GM12878 (cell line): ENCODE measurements around the gene GAREM2. TPM values are rescaled to one million over a fixed set of nuclear protein-coding genes. Genes with fewer than 3 reads are reported as not detected.

Experiments used
- ATAC-seq: fragments of 200-7000 bp; cut with Tn5 transposase; 3 replicates; pipeline ENCODE4 v1.9.1; 2020; ENCODE audit warnings: mild to moderate bottlenecking, moderate library complexity
- BruUV-seq: library from RNA; stranded (reverse); fragments of 400-500 nt; replicated peaks from 2 replicates; lab custom pipeline; 2021; lab: Mats Ljungman, UMichigan
- CTCF ChIA-PET: fragments of 300-600 bp; sonication (Branson Sonifier 250); formaldehyde crosslinking; extraction: SDS; loops from one replicate; lab custom pipeline; 2021; ENCODE audit warnings: inconsistent platforms; lab: Yijun Ruan, JAX
- POLR2A ChIA-PET: fragments of 350-600 bp; formaldehyde crosslinking; extraction: SDS; loops from one replicate; lab custom pipeline; 2021; ENCODE audit warnings: inconsistent platforms; lab: Charles Lee
- RAD21 ChIA-PET: fragments of 300-600 bp; sonication (Branson Sonifier 250); formaldehyde crosslinking; loops from one replicate; lab custom pipeline; 2023; ENCODE audit warnings: antibody characterized with exemption; ENCODE audit not compliant: unreplicated experiment; lab: Charles Lee
- SMC1A ChIA-PET: fragments of 300-600 bp; sonication (Branson Sonifier 250); formaldehyde crosslinking; loops from one replicate; lab custom pipeline; 2023; ENCODE audit not compliant: unreplicated experiment, uncharacterized antibody; lab: Charles Lee
- DNase-seq: peaks from one replicate; pipeline ENCODE4 v3.0.0-alpha.2; 2011; ENCODE audit warnings: low read depth, low spot score
- FAIRE-seq: peaks from 3 replicates; lab custom pipeline; 2011; peaks lifted over from hg19 to GRCh38; lab: Jason Lieb, UNC
- H2AFZ ChIP-seq: 2 replicates; pipeline ENCODE4 v1.6.0; 2011; ENCODE audit warnings: low read depth, low read length, control low read depth; ENCODE audit not compliant: control insufficient read depth
- H3K27ac ChIP-seq: 2 replicates; pipeline ENCODE4 v1.5.1; 2011; ENCODE audit warnings: control low read depth; ENCODE audit not compliant: control insufficient read depth, insufficient read depth
- H3K27me3 ChIP-seq, 2 experiments: replicated peaks in 1 of 2; 2 replicates each; pipeline versions ENCODE4 v1.6.0 to v1.6.1; 2011; ENCODE audit warnings: low read length in 1 of 2; ENCODE audit not compliant: control insufficient read depth in 2 of 2, insufficient read depth in 2 of 2
- H3K36me3 ChIP-seq, 2 experiments: 2 replicates each; pipeline ENCODE4 v1.5.1; 2011; ENCODE audit warnings: low read length in 1 of 2; ENCODE audit not compliant: control insufficient read depth in 2 of 2, insufficient read depth in 2 of 2
- H3K4me1 ChIP-seq: 2 replicates; pipeline ENCODE4 v1.6.1; 2011; ENCODE audit warnings: mild to moderate bottlenecking, low read length, moderate library complexity, mixed read lengths; ENCODE audit not compliant: control insufficient read depth, insufficient read depth
- H3K4me2 ChIP-seq: 2 replicates; pipeline ENCODE4 v1.6.0; 2011; ENCODE audit warnings: control low read depth; ENCODE audit not compliant: control insufficient read depth, insufficient read depth
- H3K4me3 ChIP-seq: fragments of 200-600 bp; sonication (generic); 2 replicates; pipeline ENCODE4 v1.5.1; 2016
- H3K79me2 ChIP-seq: 2 replicates; pipeline ENCODE4 v1.6.0; 2011; ENCODE audit warnings: low read length; ENCODE audit not compliant: control insufficient read depth, insufficient read depth
- H3K9ac ChIP-seq: 2 replicates; pipeline ENCODE4 v1.8.0; 2011; ENCODE audit warnings: low read length, control low read depth, mixed read lengths; ENCODE audit not compliant: control insufficient read depth, insufficient read depth
- H3K9me3 ChIP-seq: replicated peaks from 3 replicates; pipeline ENCODE4 v1.5.1; 2011; ENCODE audit warnings: mild to moderate bottlenecking, low read length; ENCODE audit not compliant: control insufficient read depth, insufficient read depth
- H4K20me1 ChIP-seq: 2 replicates; pipeline ENCODE4 v1.6.0; 2011; ENCODE audit not compliant: control insufficient read depth, insufficient read depth
- BCL11A ChIP-seq: IDR thresholded peaks from 2 replicates; pipeline ENCODE4 v1.6.1; 2011; ENCODE audit warnings: low read depth, low read length
- CBFB ChIP-seq: IDR thresholded peaks from 2 replicates; pipeline ENCODE4 v1.6.1; 2016; ENCODE audit warnings: antibody characterized with exemption, low read depth
- CHD2 ChIP-seq: IDR thresholded peaks from 2 replicates; pipeline ENCODE4 v1.6.1; 2011; ENCODE audit warnings: low read depth, low read length, improper control_type of control experiment, borderline replicate concordance
- ESRRA ChIP-seq: IDR thresholded peaks from 2 replicates; pipeline ENCODE4 v1.6.1; 2012; ENCODE audit warnings: mild to moderate bottlenecking, low read length, improper control_type of control experiment
- GABPA ChIP-seq: IDR thresholded peaks from 2 replicates; pipeline ENCODE4 v1.6.1; 2014; ENCODE audit warnings: antibody characterized with exemption, low read depth, mild to moderate bottlenecking, inconsistent platforms
- IRF4 ChIP-seq: IDR thresholded peaks from 2 replicates; pipeline ENCODE4 v1.6.1; 2011; ENCODE audit warnings: low read depth, low read length
- KDM1A ChIP-seq: fragments of 200-600 bp; sonication (generic); IDR thresholded peaks from 2 replicates; pipeline ENCODE4 v1.6.1; 2016; ENCODE audit warnings: borderline replicate concordance
- NR2C1 ChIP-seq: fragments of 450-650 bp; IDR thresholded peaks from 2 replicates; pipeline ENCODE4 v1.6.1; 2017; ENCODE audit warnings: antibody characterized with exemption, mild to moderate bottlenecking, moderate library complexity
- POU2F2 ChIP-seq: IDR thresholded peaks from 3 replicates; pipeline ENCODE4 v1.6.1; 2011; ENCODE audit warnings: low read depth, mild to moderate bottlenecking, low read length, borderline replicate concordance
- SMARCA5 ChIP-seq: fragments of 450-650 bp; IDR thresholded peaks from 2 replicates; pipeline ENCODE4 v1.6.1; 2017; ENCODE audit warnings: mild to moderate bottlenecking
- SMC3 ChIP-seq: IDR thresholded peaks from 2 replicates; pipeline ENCODE4 v1.6.1; 2011; ENCODE audit warnings: low read length, improper control_type of control experiment, borderline replicate concordance
- SREBF2 ChIP-seq: IDR thresholded peaks from 2 replicates; pipeline ENCODE4 v1.6.1; 2012; ENCODE audit warnings: mild to moderate bottlenecking, low read length
- SUPT20H ChIP-seq: IDR thresholded peaks from 2 replicates; pipeline ENCODE4 v1.6.1; 2011; ENCODE audit warnings: low read depth, mild to moderate bottlenecking, low read length, moderate library complexity, borderline replicate concordance; ENCODE audit not compliant: control insufficient read depth
- TCF7 ChIP-seq: IDR thresholded peaks from 2 replicates; pipeline ENCODE4 v1.6.1; 2014; ENCODE audit warnings: antibody characterized with exemption, borderline replicate concordance
- ZNF24 ChIP-seq: fragments of 450-650 bp; IDR thresholded peaks from 2 replicates; pipeline ENCODE4 v1.6.1; 2017; ENCODE audit warnings: antibody characterized with exemption, mild to moderate bottlenecking
- ZNF622 ChIP-seq: fragments of 450-650 bp; IDR thresholded peaks from 2 replicates; pipeline ENCODE4 v1.6.1; 2017; ENCODE audit warnings: mild to moderate bottlenecking, inconsistent platforms
- ZZZ3 ChIP-seq: IDR thresholded peaks from 2 replicates; pipeline ENCODE4 v1.6.1; 2011; ENCODE audit warnings: low read depth; ENCODE audit not compliant: control insufficient read depth, insufficient read length
- WGBS: methylation state at CpG from one replicate; pipeline ENCODE4 v1.1.6; 2016; ENCODE audit warnings: low lambda C conversion rate; ENCODE audit not compliant: insufficient replicate concordance, insufficient coverage; ENCODE audit errors: missing lambda C conversion rate; 5-methylcytosine and 5-hydroxymethylcytosine counted together
- in situ Hi-C: fragments of 300-500 bp; cut with MboI; formaldehyde crosslinking; loops from 9 replicates; pipeline ENCODE4 v1.14.3; 2018; ENCODE audit warnings: mixed read lengths
- intact Hi-C: fragments of 100-400 bp; cut with micrococcal nuclease; formaldehyde crosslinking; loops from one replicate; pipeline ENCODE4 v1.14.2; 2022; ENCODE audit not compliant: unreplicated experiment
- polyA plus RNA-seq, 11 experiments: library from polyadenylated mRNA; depleted of rRNA in 4 of 11; unstranded in 6 of 11; stranded (reverse) in 5 of 11; fragments of >200 nt; fragmentation: Nextera tagmentation in 4 of 11; fragmentation: Illumina TruSeq in 1 of 11; extraction: Ambion mirVana in 4 of 11; extraction: Trizol in 1 of 11; gene quantifications; 1 replicate in 1 of 11; 2 replicates in 10 of 11; pipeline versions ENCODE4 v1.2.1 to v1.2.3, GENCODE V29; 2011 to 2016; ENCODE audit warnings: inconsistent platforms in 2 of 11, missing spikeins in 2 of 11, low read depth in 1 of 11
- total RNA-seq, 4 experiments: library from RNA; depleted of rRNA in 3 of 4; stranded (reverse); fragments of >200 nt in 3 of 4; fragmentation: Illumina TruSeq in 1 of 4; extraction: Trizol in 1 of 4; gene quantifications; 2 replicates each; pipeline versions ENCODE4 v1.2.1 to v1.2.3, GENCODE V29; 2013 to 2021
- TF ChIP-seq, protein P1 (sequence below): fragments of 150-350 bp; IDR thresholded peaks from 2 replicates; pipeline ENCODE4 v1.6.1; 2014; ENCODE audit warnings: mild to moderate bottlenecking, low read depth, low read length
- TF ChIP-seq, protein P2 (sequence below): fragments of 450-650 bp; IDR thresholded peaks from 2 replicates; pipeline ENCODE4 v1.6.1; 2017; ENCODE audit warnings: borderline replicate concordance

Gene GAREM2
- total and polyA plus RNA-seq, 10 of the 15 experiments (the other 5 are each of a cell fraction or from before 2014, with no cell fraction given) = 0.06 to 1.4 (median 0.44) TPM

DNA sequence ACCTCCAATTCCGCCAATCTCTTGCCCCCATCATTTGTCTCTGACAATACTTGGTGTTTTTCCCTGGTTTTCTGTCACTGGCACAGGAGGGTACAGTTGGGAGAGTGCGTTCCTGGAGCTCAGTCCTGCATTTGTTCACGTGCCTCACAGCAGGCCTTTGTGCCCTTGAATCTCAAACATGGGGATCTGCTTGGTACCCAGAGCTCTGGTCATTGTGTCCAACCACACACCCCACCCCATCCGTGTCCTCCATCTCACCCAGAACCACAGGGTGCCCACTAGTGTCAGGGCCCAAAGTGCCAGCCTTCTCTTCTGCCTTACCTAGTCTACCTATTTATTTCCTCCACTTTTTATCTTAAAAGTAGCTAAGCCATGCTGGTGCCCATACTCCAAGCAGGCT lies 16.2 kb downstream of the GAREM2 start (continued):
- no peak for TF ChIP-seq ZZZ3
- no peak for TF ChIP-seq SUPT20H
- TF ChIP-seq IRF4 = no peak
- TF ChIP-seq BCL11A = no peak
- no peak for TF ChIP-seq ZNF24
- no peak for TF ChIP-seq NR2C1
- TF ChIP-seq POU2F2 = no peak
- no peak for TF ChIP-seq TCF7
- no peak for TF ChIP-seq CHD2

DNA sequence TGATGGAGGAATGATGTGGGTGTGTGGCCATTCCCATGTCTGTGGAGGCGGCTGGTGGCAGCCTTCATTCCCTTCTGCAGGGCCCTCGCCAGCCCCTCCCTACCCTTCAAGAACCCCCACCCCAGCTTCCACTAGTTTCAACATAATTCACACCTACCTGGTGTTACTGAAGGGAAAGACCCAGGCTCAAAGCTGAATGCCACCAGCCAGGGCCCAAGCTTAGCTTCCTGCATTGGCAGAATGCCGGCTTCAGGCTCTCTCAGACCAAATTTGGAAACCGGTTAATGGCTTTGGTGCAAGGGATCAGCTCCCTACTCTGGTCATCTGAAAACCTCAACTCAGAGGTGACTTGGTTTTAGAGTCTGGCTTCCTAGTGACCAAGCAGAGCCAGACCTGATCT lies 16.9 kb downstream of the GAREM2 start:
- TF ChIP-seq SREBF2 = no peak
- no peak for TF ChIP-seq CBFB
- TF ChIP-seq SMARCA5 = no peak
- TF ChIP-seq KDM1A = no peak
- TF ChIP-seq SMC3 = no peak
- TF ChIP-seq, protein P1, sequence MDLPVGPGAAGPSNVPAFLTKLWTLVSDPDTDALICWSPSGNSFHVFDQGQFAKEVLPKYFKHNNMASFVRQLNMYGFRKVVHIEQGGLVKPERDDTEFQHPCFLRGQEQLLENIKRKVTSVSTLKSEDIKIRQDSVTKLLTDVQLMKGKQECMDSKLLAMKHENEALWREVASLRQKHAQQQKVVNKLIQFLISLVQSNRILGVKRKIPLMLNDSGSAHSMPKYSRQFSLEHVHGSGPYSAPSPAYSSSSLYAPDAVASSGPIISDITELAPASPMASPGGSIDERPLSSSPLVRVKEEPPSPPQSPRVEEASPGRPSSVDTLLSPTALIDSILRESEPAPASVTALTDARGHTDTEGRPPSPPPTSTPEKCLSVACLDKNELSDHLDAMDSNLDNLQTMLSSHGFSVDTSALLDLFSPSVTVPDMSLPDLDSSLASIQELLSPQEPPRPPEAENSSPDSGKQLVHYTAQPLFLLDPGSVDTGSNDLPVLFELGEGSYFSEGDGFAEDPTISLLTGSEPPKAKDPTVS = no peak
- TF ChIP-seq, protein P2, sequence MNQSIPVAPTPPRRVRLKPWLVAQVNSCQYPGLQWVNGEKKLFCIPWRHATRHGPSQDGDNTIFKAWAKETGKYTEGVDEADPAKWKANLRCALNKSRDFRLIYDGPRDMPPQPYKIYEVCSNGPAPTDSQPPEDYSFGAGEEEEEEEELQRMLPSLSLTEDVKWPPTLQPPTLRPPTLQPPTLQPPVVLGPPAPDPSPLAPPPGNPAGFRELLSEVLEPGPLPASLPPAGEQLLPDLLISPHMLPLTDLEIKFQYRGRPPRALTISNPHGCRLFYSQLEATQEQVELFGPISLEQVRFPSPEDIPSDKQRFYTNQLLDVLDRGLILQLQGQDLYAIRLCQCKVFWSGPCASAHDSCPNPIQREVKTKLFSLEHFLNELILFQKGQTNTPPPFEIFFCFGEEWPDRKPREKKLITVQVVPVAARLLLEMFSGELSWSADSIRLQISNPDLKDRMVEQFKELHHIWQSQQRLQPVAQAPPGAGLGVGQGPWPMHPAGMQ = no peak
- TF ChIP-seq ESRRA = no peak
- TF ChIP-seq ZNF622 = no peak
- TF ChIP-seq GABPA = no peak
- ChIA-PET RAD21 (no interaction called here), SMC1A (interaction anchor here (1.1 kb wide), 1 partner anchor 199 kb away, joined by 3 read pairs; no protein-coding TSS in a partner anchor), POLR2A (no interaction called here), CTCF (interaction anchor here (0.6 kb wide), 1 partner anchor 112 kb away, joined by 3 read pairs; no protein-coding TSS in a partner anchor)
- Histone ChIP-seq H3K36me3 (peaks cover 17 to 33% of the 10 kb centered on the region in 2 experiments; a peak in 3 of 4 replicates), H2AFZ (no peak overlapping the region), H3K27ac (no peak overlapping the region), H3K79me2 (no peaks in the 10 kb centered on the region), H4K20me1 (no peaks in the 10 kb centered on the region), H3K27me3 (no peaks in the 10 kb centered on the region), H3K9me3 (no peaks in the 10 kb centered on the region), H3K9ac (no peak overlapping the region), H3K4me1 (no peaks in the 10 kb centered on the region), H3K4me2 (no peak overlapping the region), H3K4me3 (no peak overlapping the region)
- ATAC-seq (no peak), DNase-seq (no peak), FAIRE-seq (no peak)
- intact Hi-C loops (no loop called here), in situ Hi-C loops (no loop called here)
- WGBS = 79% methylated on average over 4 of the region's 4 CpGs
- no TSS peak for BruUV-seq
